Neural cell (in vitro differentiated cells): ENCODE data around the gene CPNE1. TPM values are rescaled to one million over a fixed set of nuclear protein-coding genes. Genes with fewer than 3 reads are reported as not detected.

ENCODE experiments used
- H2AFZ ChIP-seq: fragments of 200-600, 300-800 bp; sonication (generic), shearing (Covaris generic); 2 replicates; pipeline ENCODE4 v1.6.0; 2014; ENCODE audit warnings: low read depth, mild to moderate bottlenecking, antibody characterized with exemption, low read length, moderate library complexity
- H3F3A ChIP-seq: fragments of 200-600 bp; shearing (Covaris generic); 2 replicates; pipeline ENCODE4 v1.6.1; 2016; ENCODE audit warnings: mild to moderate bottlenecking, moderate library complexity, mixed read lengths, antibody characterized with exemption, low read length; ENCODE audit not compliant: insufficient read depth, poor library complexity, severe bottlenecking
- H3K27ac ChIP-seq: fragments of 200-600, 300-800 bp; sonication (generic), shearing (Covaris generic); 2 replicates; pipeline ENCODE4 v1.5.1; 2014; ENCODE audit warnings: mild to moderate bottlenecking, low read length, moderate library complexity
- H3K27me3 ChIP-seq: fragments of 300-800, 200-600 bp; sonication (generic), shearing (Covaris generic); 2 replicates; pipeline ENCODE4 v1.6.0; 2014; ENCODE audit warnings: mild to moderate bottlenecking, low read depth, low read length, moderate library complexity; ENCODE audit not compliant: insufficient read depth
- H3K36me3 ChIP-seq: fragments of 300-800, 200-600 bp; sonication (generic), shearing (Covaris generic); 2 replicates; pipeline ENCODE4 v1.5.1; 2014; ENCODE audit warnings: mild to moderate bottlenecking, antibody characterized with exemption, low read length, moderate library complexity; ENCODE audit not compliant: insufficient read depth
- H3K4me2 ChIP-seq: fragments of 300-800, 200-600 bp; sonication (generic), shearing (Covaris generic); 2 replicates; pipeline ENCODE4 v1.6.0; 2014; ENCODE audit warnings: mild to moderate bottlenecking, low read length
- H3K4me3 ChIP-seq: fragments of 300-800, 200-600 bp; sonication (generic), shearing (Covaris generic); 2 replicates; pipeline ENCODE4 v1.5.1; 2014; ENCODE audit warnings: mild to moderate bottlenecking, low read length, moderate library complexity
- H3K79me2 ChIP-seq: fragments of 200-600 bp; shearing (Covaris generic); replicated peaks from 2 replicates; pipeline ENCODE4 v1.6.0; 2014; ENCODE audit warnings: mild to moderate bottlenecking, low read length, moderate library complexity; ENCODE audit not compliant: insufficient read depth
- H3K9ac ChIP-seq: fragments of 300-800, 200-600 bp; sonication (generic), shearing (Covaris generic); 2 replicates; pipeline ENCODE4 v1.6.1; 2016; ENCODE audit warnings: mild to moderate bottlenecking, low read length, mixed read lengths
- H3K9me2 ChIP-seq: fragments of 200-600 bp; shearing (Covaris generic); 2 replicates; pipeline ENCODE4 v1.6.1; 2016; ENCODE audit warnings: mild to moderate bottlenecking, low read length, mixed read lengths; ENCODE audit not compliant: insufficient read depth
- H3K9me3 ChIP-seq: fragments of 200-600, 300-800 bp; sonication (generic), shearing (Covaris generic); 2 replicates; pipeline ENCODE4 v1.6.1; 2016; ENCODE audit warnings: mild to moderate bottlenecking, mixed run types, low read length, moderate library complexity, mixed read lengths
- H4K20me1 ChIP-seq: fragments of 200-600 bp; shearing (Covaris generic); 2 replicates; pipeline ENCODE4 v1.6.1; 2016; ENCODE audit warnings: mild to moderate bottlenecking, mixed run types; ENCODE audit not compliant: insufficient read depth
- CTCF ChIP-seq: fragments of 450-650 bp; IDR thresholded peaks from 2 replicates; pipeline ENCODE4 v1.5.1; 2014; ENCODE audit warnings: antibody characterized with exemption, mild to moderate bottlenecking, moderate library complexity; ENCODE audit not compliant: poor library complexity, severe bottlenecking
- EP300 ChIP-seq: fragments of 450-650 bp; conservative IDR thresholded peaks from 2 replicates; pipeline ENCODE4 v1.6.1; 2014; ENCODE audit warnings: antibody characterized with exemption, mild to moderate bottlenecking, moderate library complexity; ENCODE audit not compliant: poor library complexity, severe bottlenecking
- EZH2 ChIP-seq: fragments of 200-600, 300-800 bp; shearing (Covaris generic), sonication (generic); IDR thresholded peaks from 2 replicates; pipeline ENCODE4 v1.6.1; 2014; ENCODE audit warnings: antibody characterized with exemption, low read length, borderline replicate concordance, mild to moderate bottlenecking; ENCODE audit not compliant: insufficient read depth, poor library complexity, severe bottlenecking
- MXI1 ChIP-seq: fragments of 450-650 bp; conservative IDR thresholded peaks from 2 replicates; pipeline ENCODE4 v1.6.1; 2014; ENCODE audit warnings: antibody characterized with exemption, mild to moderate bottlenecking; ENCODE audit not compliant: poor library complexity, severe bottlenecking
- POLR2AphosphoS5 ChIP-seq: IDR thresholded peaks from 2 replicates; pipeline ENCODE4 v1.6.1; 2012
- RAD21 ChIP-seq: fragments of 450-650 bp; conservative IDR thresholded peaks from 2 replicates; pipeline ENCODE4 v1.6.1; 2014; ENCODE audit warnings: antibody characterized with exemption, mild to moderate bottlenecking, moderate library complexity
- SMC3 ChIP-seq: fragments of 450-650 bp; conservative IDR thresholded peaks from 2 replicates; pipeline ENCODE4 v1.6.1; 2014; ENCODE audit warnings: antibody characterized with exemption, mild to moderate bottlenecking, moderate library complexity; ENCODE audit not compliant: poor library complexity
- TAF1 ChIP-seq: IDR thresholded peaks from 2 replicates; pipeline ENCODE4 v1.6.1; 2012; ENCODE audit warnings: low read depth
- polyA plus RNA-seq: library from polyadenylated mRNA; depleted of rRNA; stranded (reverse); fragments of >200 nt; gene quantifications from 2 replicates; pipeline ENCODE4 v1.2.3, GENCODE V29; 2014
- TF ChIP-seq, protein P1 (sequence below): IDR thresholded peaks from 2 replicates; pipeline ENCODE4 v1.6.1; 2012; ENCODE audit warnings: borderline replicate concordance

CPNE1 gene
- polyA plus RNA-seq, 1 donor from 2014 or later = 148 TPM

- no peak overlapping the region for H3K4me2 ChIP-seq
- H3K27ac ChIP-seq = no peak overlapping the region
- no peak overlapping the region for H3K9ac ChIP-seq
- H3K27me3 ChIP-seq = no peaks in the 10 kb centered on the region
- peaks cover 14% of the 10 kb centered on the region for H4K20me1 ChIP-seq
- H3K4me3 ChIP-seq = no peak overlapping the region
- no peaks in the 10 kb centered on the region for H3K9me3 ChIP-seq
- TF ChIP-seq POLR2AphosphoS5 (no peak), MXI1 (no peak)
- peaks cover 9% of the 10 kb centered on the region for H3K36me3 ChIP-seq
- no peak overlapping the region for H2AFZ ChIP-seq
- peaks cover 17% of the 10 kb centered on the region for H3F3A ChIP-seq
- peaks cover 23% of the 10 kb centered on the region for H3K79me2 ChIP-seq
- no peaks in the 10 kb centered on the region for H3K9me2 ChIP-seq
These were observed 40.0 kb upstream of the CPNE1 start for GRCh38 chr20:35704514-35705261.

GRCh38 chr20:35702824-35703695 lies 38.4 kb upstream of the CPNE1 start:
- Histone ChIP-seq H3K36me3 (peaks cover 9% of the 10 kb centered on the region), H3K9me2 (no peaks in the 10 kb centered on the region), H3K27ac (no peak overlapping the region), H4K20me1 (peaks cover 8% of the 10 kb centered on the region), H3K4me3 (no peak overlapping the region), H3K9ac (no peak overlapping the region), H3K4me2 (no peak overlapping the region), H2AFZ (no peak overlapping the region), H3K79me2 (peaks cover 14% of the 10 kb centered on the region), H3K9me3 (no peaks in the 10 kb centered on the region), H3K27me3 (no peaks in the 10 kb centered on the region), H3F3A (peaks cover 15% of the 10 kb centered on the region)
- TF ChIP-seq MXI1 (no peak), POLR2AphosphoS5 (no peak), RAD21 (no peak), TAF1 (no peak), EP300 (no peak), SMC3 (no peak), CTCF (no peak), EZH2 (no peak)
- TF ChIP-seq, protein P1, sequence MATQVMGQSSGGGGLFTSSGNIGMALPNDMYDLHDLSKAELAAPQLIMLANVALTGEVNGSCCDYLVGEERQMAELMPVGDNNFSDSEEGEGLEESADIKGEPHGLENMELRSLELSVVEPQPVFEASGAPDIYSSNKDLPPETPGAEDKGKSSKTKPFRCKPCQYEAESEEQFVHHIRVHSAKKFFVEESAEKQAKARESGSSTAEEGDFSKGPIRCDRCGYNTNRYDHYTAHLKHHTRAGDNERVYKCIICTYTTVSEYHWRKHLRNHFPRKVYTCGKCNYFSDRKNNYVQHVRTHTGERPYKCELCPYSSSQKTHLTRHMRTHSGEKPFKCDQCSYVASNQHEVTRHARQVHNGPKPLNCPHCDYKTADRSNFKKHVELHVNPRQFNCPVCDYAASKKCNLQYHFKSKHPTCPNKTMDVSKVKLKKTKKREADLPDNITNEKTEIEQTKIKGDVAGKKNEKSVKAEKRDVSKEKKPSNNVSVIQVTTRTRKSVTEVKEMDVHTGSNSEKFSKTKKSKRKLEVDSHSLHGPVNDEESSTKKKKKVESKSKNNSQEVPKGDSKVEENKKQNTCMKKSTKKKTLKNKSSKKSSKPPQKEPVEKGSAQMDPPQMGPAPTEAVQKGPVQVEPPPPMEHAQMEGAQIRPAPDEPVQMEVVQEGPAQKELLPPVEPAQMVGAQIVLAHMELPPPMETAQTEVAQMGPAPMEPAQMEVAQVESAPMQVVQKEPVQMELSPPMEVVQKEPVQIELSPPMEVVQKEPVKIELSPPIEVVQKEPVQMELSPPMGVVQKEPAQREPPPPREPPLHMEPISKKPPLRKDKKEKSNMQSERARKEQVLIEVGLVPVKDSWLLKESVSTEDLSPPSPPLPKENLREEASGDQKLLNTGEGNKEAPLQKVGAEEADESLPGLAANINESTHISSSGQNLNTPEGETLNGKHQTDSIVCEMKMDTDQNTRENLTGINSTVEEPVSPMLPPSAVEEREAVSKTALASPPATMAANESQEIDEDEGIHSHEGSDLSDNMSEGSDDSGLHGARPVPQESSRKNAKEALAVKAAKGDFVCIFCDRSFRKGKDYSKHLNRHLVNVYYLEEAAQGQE = no peak
